Measurements from ENCODE around the gene BRICD5. TPM values are rescaled to one million over a fixed set of nuclear protein-coding genes. Genes with fewer than 3 reads are reported as not detected.

The BRICD5 gene
- total and polyA plus RNA-seq, 2 donors from 2014 or later: 7.2 to 8.2 TPM

GRCh38 chr16:2172688-2173335 lies 37.9 kb downstream of the BRICD5 start:
- no peak for TF ChIP-seq CTCF (IDR thresholded peaks at IDR 0.05; ENCODE audit: borderline replicate concordance, extremely low read depth, insufficient read depth)
- DNase-seq: no peak
- Histone ChIP-seq H3K4me1 (ENCODE audit: control insufficient read depth in 2 of 3, insufficient read depth in 2 of 3, low read depth in 1 of 3, low read length in 3 of 3) (no peaks in the 10 kb centered on the region), H3K9ac (ENCODE audit: low read length in 3 of 3) (no peak overlapping the region), H3K36me3 (ENCODE audit: control insufficient read depth in 2 of 3, insufficient read depth in 3 of 3, low read length in 3 of 3) (peaks cover 0 to 15% (median 14%) of the 10 kb centered on the region in 3 donors), H3K27me3 (ENCODE audit: control insufficient read depth, insufficient read depth, low read length) (no peaks in the 10 kb centered on the region), H3K27ac (ENCODE audit: low read depth in 2 of 2, low read length in 2 of 2) (no peak overlapping the region), H3K4me3 (ENCODE audit: low read length in 3 of 3) (no peak overlapping the region), H3K9me3 (ENCODE audit: control insufficient read depth in 2 of 3, insufficient read depth in 1 of 3, low read length in 3 of 3) (no peaks in the 10 kb centered on the region)
- no peak for FAIRE-seq
- intact Hi-C loops (cut with DNase I): no loop called here

- no peak for TF ChIP-seq CTCF (IDR thresholded peaks at IDR 0.05; ENCODE audit: borderline replicate concordance, extremely low read depth, insufficient read depth)
- Histone ChIP-seq H3K9ac (ENCODE audit: low read length in 3 of 3) (no peak overlapping the region), H3K4me3 (ENCODE audit: low read length in 3 of 3) (no peak overlapping the region), H3K27me3 (ENCODE audit: control insufficient read depth, insufficient read depth, low read length) (no peaks in the 10 kb centered on the region), H3K36me3 (ENCODE audit: control insufficient read depth in 2 of 3, insufficient read depth in 3 of 3, low read length in 3 of 3) (peaks cover 0 to 16% (median 14%) of the 10 kb centered on the region in 3 donors), H3K27ac (ENCODE audit: low read depth in 2 of 2, low read length in 2 of 2) (no peak overlapping the region), H3K9me3 (ENCODE audit: control insufficient read depth in 2 of 3, insufficient read depth in 1 of 3, low read length in 3 of 3) (no peaks in the 10 kb centered on the region), H3K4me1 (ENCODE audit: control insufficient read depth in 2 of 3, insufficient read depth in 2 of 3, low read depth in 1 of 3, low read length in 3 of 3) (no peaks in the 10 kb centered on the region)
- DNase-seq (no peak), FAIRE-seq (no peak)
- intact Hi-C loops (cut with DNase I): no loop called here
Measured at GRCh38 chr16:2171601-2172178, 39.0 kb downstream of the BRICD5 start.

GRCh38 chr16:2170587-2171435 lies 39.9 kb downstream of the BRICD5 start:
- Histone ChIP-seq H3K9ac (ENCODE audit: low read length in 3 of 3) (no peak overlapping the region), H3K9me3 (ENCODE audit: control insufficient read depth in 2 of 3, insufficient read depth in 1 of 3, low read length in 3 of 3) (no peaks in the 10 kb centered on the region), H3K27me3 (ENCODE audit: control insufficient read depth, insufficient read depth, low read length) (no peaks in the 10 kb centered on the region), H3K36me3 (ENCODE audit: control insufficient read depth in 2 of 3, insufficient read depth in 3 of 3, low read length in 3 of 3) (peaks cover 0 to 16% (median 16%) of the 10 kb centered on the region in 3 donors), H3K4me3 (ENCODE audit: low read length in 3 of 3) (no peak overlapping the region), H3K27ac (ENCODE audit: low read depth in 2 of 2, low read length in 2 of 2) (no peak overlapping the region), H3K4me1 (ENCODE audit: control insufficient read depth in 2 of 3, insufficient read depth in 2 of 3, low read depth in 1 of 3, low read length in 3 of 3) (no peaks in the 10 kb centered on the region)
- no peak for TF ChIP-seq CTCF (IDR thresholded peaks at IDR 0.05; ENCODE audit: borderline replicate concordance, extremely low read depth, insufficient read depth)
- FAIRE-seq (no peak), DNase-seq (no peak)
- intact Hi-C loops (cut with DNase I): no loop called here

Data from kidney (tissue), 14 donors.